ENCODE measurements around the gene ERBB2.
"Not testable (repeated sequence)": the region's sequence is repeated elsewhere in the genome, so short reads cannot be mapped to it uniquely, and the experiment has no call there.

Gene ERBB2

DNA sequence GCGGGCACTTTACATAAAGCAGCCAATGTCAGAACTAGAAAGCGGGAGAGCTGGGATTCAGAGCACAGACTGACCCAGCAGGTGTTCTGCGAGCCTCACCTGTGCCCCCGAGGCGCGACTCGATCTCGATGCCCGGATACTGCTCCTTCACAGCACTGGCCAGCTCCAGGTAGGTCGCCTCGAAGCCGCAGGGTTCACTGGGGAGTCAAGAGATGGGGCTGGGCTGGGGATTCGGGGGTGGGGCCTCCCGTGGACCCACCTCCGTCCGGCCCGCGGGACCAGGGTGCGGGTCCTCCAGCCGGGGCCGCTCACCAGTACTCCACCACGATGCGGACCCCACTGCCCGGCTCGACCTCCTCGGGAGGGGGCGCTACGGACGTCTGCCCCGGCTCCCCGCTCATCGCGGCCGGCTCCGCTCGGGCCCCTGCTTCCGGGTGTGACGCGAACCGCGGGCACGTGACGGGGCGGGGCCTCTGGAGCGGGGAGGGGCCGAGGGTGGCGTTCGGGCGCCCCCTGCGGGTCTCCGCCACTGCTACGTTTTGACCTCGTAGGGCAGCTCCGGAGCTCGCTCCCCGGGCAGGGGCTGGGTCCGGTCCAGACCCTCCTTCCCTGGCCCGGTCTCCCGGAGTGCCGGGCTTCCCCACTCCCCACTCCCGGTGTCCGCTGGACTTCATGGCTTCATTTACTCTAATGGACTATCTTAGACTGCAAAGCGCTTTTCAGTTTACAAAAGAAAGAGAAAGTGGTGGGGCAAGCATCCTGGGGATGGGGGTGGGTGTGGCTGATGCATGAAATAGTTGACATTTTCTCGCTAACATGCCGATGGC is 30.4 kb downstream of the ERBB2 start, which contains the start of gene MIEN1:
MIEN1 (minus strand) TSS at position 438 of the 827 bp plus-strand sequence; CDS start at position 401, 37 bp downstream.
- DNase-seq: peak; percentile 72

DNA sequence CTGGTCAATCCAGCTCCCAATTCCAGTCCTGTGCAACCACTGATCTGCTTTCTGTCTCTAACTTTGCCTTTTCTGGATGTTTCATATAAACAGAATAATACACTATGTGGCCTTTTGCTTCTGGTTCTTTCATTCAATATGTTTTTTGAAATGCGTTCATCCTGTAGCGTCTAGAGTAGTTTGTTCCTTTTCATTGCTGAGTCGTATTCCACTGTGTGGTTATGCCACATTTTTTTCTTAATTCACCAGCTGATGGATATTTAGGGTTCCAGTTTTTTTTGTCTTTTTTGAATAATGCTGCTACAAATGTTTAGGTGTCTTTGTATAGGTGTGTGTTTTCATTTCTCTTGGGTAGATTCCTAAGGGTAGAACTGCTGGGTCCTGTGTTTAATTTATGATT is 32.7 kb downstream of the ERBB2 start:
- no peak for DNase-seq

GRCh38 chr17:39735882-39736281 is 36.0 kb downstream of the ERBB2 start:
- DNase-seq: no peak

DNA sequence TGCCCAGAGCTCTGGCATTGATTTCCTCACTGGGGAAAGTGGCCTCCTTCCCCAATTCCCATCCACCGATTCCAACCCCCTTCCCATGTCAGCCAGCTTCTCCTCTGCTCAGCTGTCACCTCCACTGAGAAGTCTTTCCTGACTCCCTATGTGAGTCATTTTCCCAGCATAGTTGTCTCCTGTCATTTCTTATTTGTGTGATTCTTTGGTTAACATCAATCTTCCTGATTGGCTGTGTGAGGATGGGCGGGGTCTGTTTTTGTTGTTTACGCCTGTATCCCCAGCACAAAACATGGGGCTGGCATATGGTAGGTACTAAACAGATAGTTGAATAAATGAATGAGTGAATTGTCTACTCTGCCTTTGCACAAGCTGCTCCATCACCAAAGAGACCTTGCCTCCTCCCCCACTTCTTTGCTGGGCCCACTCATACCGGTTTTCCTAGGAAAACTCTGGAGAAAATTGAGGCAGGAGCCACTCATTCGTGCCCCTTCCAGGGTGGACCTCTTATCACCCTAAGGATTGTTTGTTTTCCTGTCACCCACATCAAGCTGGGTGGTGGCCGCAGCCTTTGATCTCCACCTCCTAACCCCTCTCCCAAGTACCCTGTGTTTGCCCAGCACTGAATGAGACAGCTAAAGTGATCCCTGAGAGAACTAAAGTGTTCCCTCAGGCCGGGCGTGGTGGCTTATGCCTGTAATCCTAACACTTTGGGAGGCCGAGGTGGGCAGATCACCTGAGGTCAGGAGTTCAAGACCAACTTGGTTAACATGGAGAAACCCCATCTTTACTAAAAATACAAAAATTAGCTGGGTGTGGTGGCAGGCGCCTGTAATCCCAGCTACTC is 36.7 kb downstream of the ERBB2 start:
- DNase-seq: no peak

GRCh38 chr17:39737206-39737759 is 37.4 kb downstream of the ERBB2 start:
- no peak for DNase-seq

- DNase-seq: peak; percentile 71
Observed at GRCh38 chr17:39737760-39738567, 38.1 kb downstream of the ERBB2 start, which contains the start of gene GRB7. TSS of gene GRB7 (plus strand) at chr17:39737938. CDS start at chr17:39742302, 4,364 bp downstream.

DNA sequence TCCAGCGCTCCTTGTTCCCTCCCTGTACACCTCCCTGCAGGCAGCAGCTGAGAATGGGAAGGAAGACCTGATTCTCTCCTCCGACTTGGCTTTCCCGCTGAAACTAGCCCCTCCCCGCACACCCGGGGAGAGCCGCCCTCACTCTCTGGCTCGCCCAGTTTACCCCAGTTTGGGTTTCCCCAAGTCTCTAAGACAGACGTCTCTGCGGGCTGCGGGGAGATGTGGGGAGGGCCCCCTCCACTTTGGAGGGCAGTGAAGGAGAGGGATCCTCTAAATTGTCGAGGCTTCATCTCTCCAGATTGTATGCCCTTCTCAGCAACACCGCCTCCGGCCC is 38.7 kb downstream of the ERBB2 start:
- DNase-seq: peak; percentile 56

GRCh38 chr17:39738983-39739884 is 39.4 kb downstream of the ERBB2 start:
- DNase-seq: peak; percentile 73

GRCh38 chr17:39739885-39740356 is 40.1 kb downstream of the ERBB2 start:
- peak; percentile 14 for DNase-seq

DNA sequence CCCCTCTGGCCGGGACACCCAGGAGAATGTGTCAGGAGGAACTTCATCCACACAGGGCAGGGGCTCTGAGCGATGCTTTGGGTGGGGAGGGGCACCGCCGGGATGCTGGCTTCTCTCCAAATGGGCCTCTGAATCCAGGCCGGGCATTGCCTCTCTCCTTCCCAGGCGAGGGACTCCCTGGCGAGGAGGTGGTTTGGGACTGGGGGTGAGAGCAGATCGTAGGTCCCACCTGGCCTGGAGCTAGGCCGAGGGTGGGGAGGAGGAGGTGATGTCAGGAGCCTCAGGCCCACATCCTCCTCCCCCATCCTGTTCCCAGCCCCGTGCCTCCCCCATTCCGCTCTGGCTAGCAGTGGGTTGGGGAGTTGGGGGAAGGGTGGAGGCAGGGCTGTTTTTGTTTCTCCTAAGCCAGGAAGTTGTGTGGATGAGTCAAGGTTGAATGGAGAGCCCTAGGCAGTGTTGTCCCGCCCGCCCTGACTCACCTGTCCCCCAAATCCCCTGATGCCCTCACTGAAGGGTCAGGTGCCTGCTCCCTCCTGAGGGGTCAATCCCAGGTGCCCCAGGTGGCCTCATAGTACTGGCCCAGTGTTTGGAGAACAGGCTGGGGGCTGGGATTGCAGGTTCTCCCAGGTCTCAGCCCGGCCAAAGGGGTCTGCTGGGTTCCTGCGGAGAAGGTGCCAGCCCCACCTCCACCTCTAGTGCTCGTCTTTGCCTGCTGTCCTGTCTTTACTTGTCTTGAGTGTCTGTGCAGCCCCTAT is 40.7 kb downstream of the ERBB2 start:
- DNase-seq: peak; percentile 43

- DNase-seq: no peak
Observed at GRCh38 chr17:39742126-39742855, 42.4 kb downstream of the ERBB2 start.

GRCh38 chr17:39742856-39743436 is 43.1 kb downstream of the ERBB2 start:
- no peak for DNase-seq

GRCh38 chr17:39744075-39744835 is 44.4 kb downstream of the ERBB2 start:
- DNase-seq: no peak

GRCh38 chr17:39744836-39745215 is 45.0 kb downstream of the ERBB2 start:
- no peak for DNase-seq

- no peak for DNase-seq
Observed at GRCh38 chr17:39745335-39746144, 45.7 kb downstream of the ERBB2 start.

DNA sequence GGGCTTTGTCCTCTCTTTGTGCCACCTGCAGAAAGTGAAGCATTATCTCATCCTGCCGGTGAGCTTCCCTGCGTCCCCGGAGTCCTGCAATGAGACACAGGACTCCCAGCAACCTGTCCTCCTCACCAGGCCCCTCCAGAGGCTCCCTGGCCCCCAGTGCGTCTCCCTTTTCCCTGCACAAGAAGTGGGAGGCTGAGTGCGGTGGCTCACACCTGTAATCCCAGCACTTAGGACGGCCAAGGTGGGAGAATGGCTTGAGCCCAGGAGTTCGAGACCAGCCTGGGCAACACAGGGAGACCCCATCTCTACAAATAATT is 46.2 kb downstream of the ERBB2 start:
- DNase-seq: no peak

- no peak for DNase-seq
Observed at GRCh38 chr17:39747745-39748144, 47.9 kb downstream of the ERBB2 start.

GRCh38 chr17:39748444-39749034 is 48.7 kb downstream of the ERBB2 start:
- DNase-seq: not testable (repeated sequence)

Data from DMS79 treated with DMSO at 0.1 percent for 48 hours (cell line).